AG20443 (cell line): ENCODE measurements around the gene KRT86.
"Not testable (repeated sequence)": the region's sequence is repeated elsewhere in the genome, so short reads cannot be mapped to it uniquely, and the experiment has no call there.

Experiments
- DNase-seq: peaks from one replicate; pipeline ENCODE4 v3.0.0; 2012; ENCODE audit warnings: low spot score, mixed read lengths

The KRT86 gene

GRCh38 chr12:52293926-52294325, 19.5 kb downstream of the KRT86 start:
- no peak for DNase-seq

- no peak for DNase-seq
Observed at GRCh38 chr12:52294803-52295202, 20.4 kb downstream of the KRT86 start.

- peak; percentile 50 for DNase-seq
Observed at GRCh38 chr12:52295663-52296062, 21.2 kb downstream of the KRT86 start.

GRCh38 chr12:52296572-52297215, 22.2 kb downstream of the KRT86 start:
- DNase-seq = no peak

- DNase-seq = no peak
Observed at GRCh38 chr12:52298677-52299190, 24.3 kb downstream of the KRT86 start.

GRCh38 chr12:52300796-52301691, 26.6 kb downstream of the KRT86 start:
- no peak for DNase-seq

- DNase-seq = not testable (repeated sequence)
Observed at GRCh38 chr12:52301721-52302120, 27.3 kb downstream of the KRT86 start.

GRCh38 chr12:52302242-52302914, 27.9 kb downstream of the KRT86 start:
- not testable (repeated sequence) for DNase-seq

- not testable (repeated sequence) for DNase-seq
Observed at GRCh38 chr12:52304941-52305411, 30.5 kb downstream of the KRT86 start.

GRCh38 chr12:52305921-52306705, 31.7 kb downstream of the KRT86 start:
- no peak for DNase-seq

GRCh38 chr12:52306731-52307130, 32.3 kb downstream of the KRT86 start:
- DNase-seq = no peak

GRCh38 chr12:52307836-52308805, 33.7 kb downstream of the KRT86 start:
- DNase-seq = peak; percentile 87

- DNase-seq = no peak
Observed at GRCh38 chr12:52308806-52309425, 34.5 kb downstream of the KRT86 start.

GRCh38 chr12:52310622-52311284, 36.3 kb downstream of the KRT86 start:
- DNase-seq = peak; percentile 53

GRCh38 chr12:52311285-52311648, 36.8 kb downstream of the KRT86 start:
- peak; percentile 55 for DNase-seq

GRCh38 chr12:52312086-52312485, 37.6 kb downstream of the KRT86 start:
- no peak for DNase-seq

GRCh38 chr12:52313461-52313860, 39.0 kb downstream of the KRT86 start:
- DNase-seq = no peak

GRCh38 chr12:52313926-52314325, 39.5 kb downstream of the KRT86 start:
- no peak for DNase-seq

- DNase-seq = no peak
Observed at GRCh38 chr12:52314511-52314910, 40.1 kb downstream of the KRT86 start.
